Muscle layer of colon (tissue), 2 donors: ENCODE data around the gene MCUB.

Experiments used
- H3K27ac ChIP-seq: one replicate; pipeline ENCODE4 v1.7.0; 2013; ENCODE audit warnings: low read depth, mild to moderate bottlenecking, low read length, moderate library complexity
- H3K27me3 ChIP-seq, 2 donors: one replicate each; pipeline ENCODE4 v1.7.0; 2013; ENCODE audit warnings: low read length in 2 of 2, mild to moderate bottlenecking in 2 of 2; ENCODE audit not compliant: insufficient read depth in 2 of 2, control insufficient read depth in 1 of 2
- H3K36me3 ChIP-seq: one replicate; pipeline ENCODE4 v1.7.0; 2013; ENCODE audit warnings: mild to moderate bottlenecking, low read length; ENCODE audit not compliant: insufficient read depth
- H3K4me1 ChIP-seq: one replicate; pipeline ENCODE4 v1.7.0; 2013; ENCODE audit warnings: mild to moderate bottlenecking, low read length; ENCODE audit not compliant: insufficient read depth
- H3K4me3 ChIP-seq, 2 donors: one replicate each; pipeline ENCODE4 v1.7.0; 2013; ENCODE audit warnings: low read length in 2 of 2, low read depth in 1 of 2, mild to moderate bottlenecking in 1 of 2, moderate library complexity in 1 of 2
- H3K9ac ChIP-seq: one replicate; pipeline ENCODE4 v1.7.0; 2013; ENCODE audit warnings: low read length
- H3K9me3 ChIP-seq: one replicate; pipeline ENCODE4 v1.7.0; 2013; ENCODE audit warnings: mild to moderate bottlenecking, low read length
- donor health status: abdominal sarcoma.
- donor health status: Adenocarcinoma of cecum.

MCUB gene

DNA sequence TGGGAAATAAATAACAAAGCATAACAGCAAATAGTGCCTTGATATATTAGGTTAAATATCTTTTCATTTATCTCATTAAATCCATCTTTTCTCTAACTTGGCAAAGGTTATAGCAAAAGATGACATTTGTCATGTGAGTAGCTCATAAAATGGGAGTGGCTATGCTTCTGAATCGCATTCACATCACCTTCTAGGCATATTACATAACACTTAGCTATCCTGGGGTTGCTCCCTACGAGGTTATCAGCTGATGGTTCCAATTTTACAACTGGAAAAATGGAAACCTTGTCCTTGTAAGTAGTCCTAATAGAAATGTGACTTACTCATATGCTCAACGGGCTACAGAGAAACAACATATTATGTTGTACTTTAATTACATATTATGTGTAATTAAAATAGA is 153.5 kb downstream of the MCUB start:
- Histone ChIP-seq H3K36me3 (peaks cover 27% of the 10 kb centered on the region), H3K9me3 (no peaks in the 10 kb centered on the region), H3K4me3 (no peak overlapping the region), H3K4me1 (no peaks in the 10 kb centered on the region), H3K27ac (no peak overlapping the region), H3K27me3 (no peaks in the 10 kb centered on the region), H3K9ac (no peak overlapping the region)

DNA sequence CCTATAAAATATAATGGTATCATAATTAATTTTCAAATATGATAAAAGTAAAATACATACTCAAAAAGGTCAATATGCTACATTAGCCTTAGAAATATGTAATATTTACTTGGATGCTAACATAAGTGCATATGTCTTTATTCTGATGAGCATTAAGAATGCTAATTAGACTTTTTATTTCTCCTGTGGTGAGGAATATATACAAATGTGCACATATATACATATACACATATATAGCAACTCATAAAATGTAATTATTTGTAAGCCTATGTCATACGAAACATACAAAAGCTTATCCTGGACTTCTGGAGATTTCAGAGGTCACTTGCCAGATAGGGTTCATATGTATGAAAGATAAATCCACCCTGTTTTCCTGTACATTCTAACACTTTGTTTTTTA is 158.7 kb downstream of the MCUB start:
- H3K9me3 ChIP-seq = no peaks in the 10 kb centered on the region

GRCh38 chr4:109719604-109720003 is 159.6 kb downstream of the MCUB start:
- Histone ChIP-seq H3K27me3 (no peaks in the 10 kb centered on the region), H3K9ac (no peak overlapping the region), H3K36me3 (peaks cover 20% of the 10 kb centered on the region), H3K27ac (no peak overlapping the region), H3K4me3 (no peak overlapping the region), H3K9me3 (no peaks in the 10 kb centered on the region), H3K4me1 (no peaks in the 10 kb centered on the region)

More for the DNA sequence above, 158.7 kb downstream of the MCUB start:
- Histone ChIP-seq H3K4me3 (no peak overlapping the region), H3K27me3 (no peaks in the 10 kb centered on the region), H3K36me3 (peaks cover 27% of the 10 kb centered on the region), H3K4me1 (no peaks in the 10 kb centered on the region), H3K9ac (no peak overlapping the region), H3K27ac (no peak overlapping the region)

DNA sequence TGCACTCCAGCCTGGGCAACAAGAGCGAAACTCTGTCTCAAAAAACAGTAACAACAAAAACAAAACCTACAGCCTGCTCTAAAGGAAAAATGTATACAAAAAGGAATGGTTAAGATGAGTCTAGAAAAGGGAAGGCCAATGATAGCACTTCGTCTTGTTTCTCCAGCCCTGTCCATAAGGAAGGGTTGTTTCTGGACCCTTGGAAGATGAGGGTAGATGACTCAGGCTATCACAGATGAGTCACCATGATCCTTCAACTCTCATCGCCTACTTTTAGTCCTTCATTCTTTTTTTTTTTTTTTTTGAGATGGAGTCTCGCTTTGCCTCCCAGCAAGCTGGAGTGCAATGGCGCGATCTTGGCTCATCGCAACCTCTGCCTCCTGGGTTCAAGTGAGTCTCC is 161.0 kb downstream of the MCUB start:
- Histone ChIP-seq H3K27me3 (no peaks in the 10 kb centered on the region), H3K36me3 (peaks cover 17% of the 10 kb centered on the region), H3K27ac (no peak overlapping the region), H3K4me1 (no peaks in the 10 kb centered on the region), H3K9ac (no peak overlapping the region), H3K9me3 (no peaks in the 10 kb centered on the region), H3K4me3 (no peak overlapping the region)

- Histone ChIP-seq H3K27me3 (no peaks in the 10 kb centered on the region), H3K4me3 (no peak overlapping the region), H3K27ac (no peak overlapping the region), H3K9me3 (no peaks in the 10 kb centered on the region), H3K9ac (no peak overlapping the region), H3K4me1 (no peaks in the 10 kb centered on the region), H3K36me3 (peaks cover 3% of the 10 kb centered on the region)
These were observed 162.3 kb downstream of the MCUB start for GRCh38 chr4:109722357-109722756.

DNA sequence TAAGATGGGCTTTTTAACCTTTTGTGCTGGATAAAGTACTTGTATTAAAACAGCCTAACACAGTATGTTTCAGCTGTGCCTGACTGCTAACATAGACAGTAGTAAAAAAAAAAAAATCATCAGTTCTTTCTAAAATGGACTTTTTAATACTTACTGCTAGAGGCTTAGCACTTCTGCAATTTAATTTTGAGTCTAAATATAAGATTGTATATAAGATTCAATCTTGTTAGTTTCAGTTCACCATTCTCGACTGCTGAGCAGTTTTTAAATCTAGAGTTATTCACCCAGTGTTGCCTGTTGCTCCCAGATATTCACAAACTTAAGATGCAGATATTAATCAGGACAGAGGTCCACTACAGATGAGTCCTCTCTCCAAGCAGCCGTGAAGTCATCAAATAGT is 163.1 kb downstream of the MCUB start:
- H3K4me3 ChIP-seq = no peak overlapping the region
- H3K9ac ChIP-seq = no peak overlapping the region

GRCh38 chr4:109728385-109728784 is 168.3 kb downstream of the MCUB start:
- Histone ChIP-seq H3K4me1 (peaks cover 10% of the 10 kb centered on the region), H3K36me3 (no peaks in the 10 kb centered on the region), H3K9me3 (no peaks in the 10 kb centered on the region), H3K9ac (no peak overlapping the region), H3K27me3 (no peaks in the 10 kb centered on the region), H3K4me3 (no peak overlapping the region), H3K27ac (no peak overlapping the region)

More for the DNA sequence above, 163.1 kb downstream of the MCUB start:
- Histone ChIP-seq H3K9me3 (no peaks in the 10 kb centered on the region), H3K4me1 (no peaks in the 10 kb centered on the region), H3K27me3 (no peaks in the 10 kb centered on the region), H3K36me3 (no peaks in the 10 kb centered on the region), H3K27ac (no peak overlapping the region)

DNA sequence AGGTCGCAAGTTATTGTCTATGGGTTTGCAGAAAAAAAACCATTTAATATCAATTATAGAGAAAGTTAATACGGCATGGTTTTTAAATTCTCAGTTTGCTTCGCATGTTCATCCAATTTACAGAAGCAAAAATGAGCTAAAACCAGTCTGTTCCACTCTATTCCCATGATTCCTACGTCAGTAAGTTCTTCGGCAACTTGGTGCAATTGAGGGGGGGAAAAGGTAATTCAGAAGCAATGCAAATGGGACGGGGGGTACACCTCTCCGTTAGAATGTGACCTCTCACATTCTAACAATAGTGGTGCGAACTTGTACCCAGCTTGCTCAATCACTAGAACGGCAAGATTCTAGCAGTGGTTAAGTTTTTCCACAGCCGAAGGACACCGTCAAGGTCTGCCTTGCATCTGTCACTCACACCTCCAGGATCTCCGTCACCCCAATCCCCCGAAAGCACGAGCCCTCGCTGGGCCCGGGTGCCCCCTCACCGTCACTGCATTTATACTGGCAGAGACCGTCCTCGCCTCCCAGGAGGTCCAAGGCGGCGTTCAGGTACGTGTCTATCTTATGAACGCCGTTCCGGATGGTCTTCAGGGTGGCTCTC is 169.2 kb downstream of the MCUB start:
- H3K4me3 ChIP-seq = peak overlapping the region; percentile 78 to 86
- peaks cover 10% of the 10 kb centered on the region for H3K4me1 ChIP-seq
- peak overlapping the region; percentile 30 for H3K9ac ChIP-seq
- no peaks in the 10 kb centered on the region for H3K27me3 ChIP-seq
- no peaks in the 10 kb centered on the region for H3K36me3 ChIP-seq
- no peaks in the 10 kb centered on the region for H3K9me3 ChIP-seq
- peak overlapping the region; percentile 63 for H3K27ac ChIP-seq

DNA sequence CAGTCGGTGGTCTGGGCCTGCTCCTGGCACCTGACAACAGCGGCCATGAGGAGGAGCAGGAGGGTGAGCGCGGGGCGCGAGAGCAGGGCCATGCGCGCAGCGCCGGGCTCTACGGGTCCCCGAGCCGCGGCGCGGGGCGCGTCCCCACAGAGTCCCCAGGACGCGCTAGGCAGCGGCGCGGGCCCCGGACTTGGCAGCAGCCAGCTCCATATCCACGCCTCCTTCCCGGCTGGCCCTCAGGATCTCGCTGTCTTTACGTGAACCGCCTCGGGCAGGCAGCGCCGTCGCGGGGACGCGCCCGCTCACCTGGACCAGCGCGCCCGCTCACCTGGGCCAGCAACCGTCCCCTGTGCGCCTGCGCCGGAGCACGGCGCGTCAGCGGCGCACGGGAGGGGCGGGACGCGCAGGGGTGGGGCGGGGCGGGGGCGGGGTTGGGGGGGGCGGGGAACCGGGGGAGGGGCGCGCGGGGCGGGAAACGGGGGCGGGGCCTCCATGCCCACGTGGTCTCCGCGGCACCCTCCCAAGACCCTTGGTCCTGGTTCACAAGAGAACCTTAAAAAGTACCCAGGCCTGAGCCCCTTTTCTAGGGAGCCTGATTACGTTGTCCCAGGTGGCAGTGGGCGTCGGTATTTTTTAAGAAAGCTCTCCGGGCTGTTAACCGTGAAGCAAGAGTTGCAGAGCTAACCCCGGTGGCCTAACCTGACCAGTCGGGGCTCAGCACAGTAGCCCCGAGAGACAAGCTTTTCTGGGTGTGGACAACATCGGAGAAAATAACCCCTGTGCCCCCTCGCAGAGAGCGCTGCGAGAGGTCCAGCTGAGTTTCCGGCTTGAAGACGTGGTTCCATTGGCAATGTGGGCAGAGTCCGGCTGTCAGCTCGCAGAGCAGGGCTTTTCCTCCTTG is 169.9 kb downstream of the MCUB start, which contains the start of gene PLA2G12A:
Gene PLA2G12A (minus strand): TSS at position 353 of the 901 bp plus-strand sequence. CDS start 261 bp downstream, at position 92.
- Histone ChIP-seq H3K9me3 (no peaks in the 10 kb centered on the region), H3K9ac (peak within 1 kb of the TSS; percentile 74), H3K36me3 (no peaks in the 10 kb centered on the region), H3K27me3 (no peaks in the 10 kb centered on the region), H3K27ac (peak within 1 kb of the TSS; percentile 63), H3K4me3 (peak within 1 kb of the TSS; percentile 86 to 99), H3K4me1 (peaks cover 10% of the 10 kb centered on the region)

GRCh38 chr4:109730619-109731545 is 170.8 kb downstream of the MCUB start:
- peaks cover 10% of the 10 kb centered on the region for H3K4me1 ChIP-seq
- H3K27me3 ChIP-seq = no peaks in the 10 kb centered on the region
- no peaks in the 10 kb centered on the region for H3K9me3 ChIP-seq
- peak overlapping the region; percentile 35 to 99 for H3K4me3 ChIP-seq
- H3K36me3 ChIP-seq = no peaks in the 10 kb centered on the region
- H3K27ac ChIP-seq = peak overlapping the region; percentile 36
- H3K9ac ChIP-seq = peak overlapping the region; percentile 74

- Histone ChIP-seq H3K4me3 (no peak overlapping the region), H3K4me1 (peaks cover 7% of the 10 kb centered on the region), H3K27ac (no peak overlapping the region), H3K27me3 (no peaks in the 10 kb centered on the region), H3K9ac (no peak overlapping the region), H3K36me3 (no peaks in the 10 kb centered on the region), H3K9me3 (no peaks in the 10 kb centered on the region)
These were observed 173.7 kb downstream of the MCUB start for GRCh38 chr4:109733728-109734127.
